Gastroesophageal sphincter (tissue), 3 donors: ENCODE data around the gene RNF128.

Experiments used
- EP300 ChIP-seq: sonication (generic); formaldehyde crosslinking; IDR thresholded peaks from one replicate; pipeline ENCODE4 v1.6.1; 2017; ENCODE audit warnings: antibody characterized with exemption, mild to moderate bottlenecking
- POLR2A ChIP-seq, 2 donors: fragments of 450-650 bp; IDR thresholded peaks; one replicate each; pipeline ENCODE4 v1.6.1; 2017; ENCODE audit warnings: antibody characterized with exemption in 2 of 2, mild to moderate bottlenecking in 2 of 2, moderate library complexity in 1 of 2
- POLR2AphosphoS5 ChIP-seq: sonication (generic); formaldehyde crosslinking; IDR thresholded peaks from one replicate; pipeline ENCODE4 v1.6.1; 2017; ENCODE audit warnings: antibody characterized with exemption
- TF ChIP-seq, protein P1 (sequence below), 4 experiments: fragments of 200-600 bp in 2 of 4; fragments of 450-650 bp in 2 of 4; sonication (generic) in 1 of 4; IDR thresholded peaks; one replicate each; pipeline ENCODE4 v1.5.1; 2017 to 2019; ENCODE audit warnings: antibody characterized with exemption in 4 of 4, mild to moderate bottlenecking in 2 of 4, moderate library complexity in 2 of 4

- TF ChIP-seq, protein P1, sequence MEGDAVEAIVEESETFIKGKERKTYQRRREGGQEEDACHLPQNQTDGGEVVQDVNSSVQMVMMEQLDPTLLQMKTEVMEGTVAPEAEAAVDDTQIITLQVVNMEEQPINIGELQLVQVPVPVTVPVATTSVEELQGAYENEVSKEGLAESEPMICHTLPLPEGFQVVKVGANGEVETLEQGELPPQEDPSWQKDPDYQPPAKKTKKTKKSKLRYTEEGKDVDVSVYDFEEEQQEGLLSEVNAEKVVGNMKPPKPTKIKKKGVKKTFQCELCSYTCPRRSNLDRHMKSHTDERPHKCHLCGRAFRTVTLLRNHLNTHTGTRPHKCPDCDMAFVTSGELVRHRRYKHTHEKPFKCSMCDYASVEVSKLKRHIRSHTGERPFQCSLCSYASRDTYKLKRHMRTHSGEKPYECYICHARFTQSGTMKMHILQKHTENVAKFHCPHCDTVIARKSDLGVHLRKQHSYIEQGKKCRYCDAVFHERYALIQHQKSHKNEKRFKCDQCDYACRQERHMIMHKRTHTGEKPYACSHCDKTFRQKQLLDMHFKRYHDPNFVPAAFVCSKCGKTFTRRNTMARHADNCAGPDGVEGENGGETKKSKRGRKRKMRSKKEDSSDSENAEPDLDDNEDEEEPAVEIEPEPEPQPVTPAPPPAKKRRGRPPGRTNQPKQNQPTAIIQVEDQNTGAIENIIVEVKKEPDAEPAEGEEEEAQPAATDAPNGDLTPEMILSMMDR (IDR thresholded peaks at IDR 0.05), result no peak
- TF ChIP-seq POLR2A (IDR thresholded peaks at IDR 0.05) (no peak), POLR2AphosphoS5 (no peak), EP300 (no peak)
Observed at GRCh38 chrX:106783716-106784115, 57.2 kb downstream of the RNF128 start.
